Pons (tissue), 1 donor: ENCODE measurements around the gene LYRM2.

Experiments used
- DNase-seq: peaks from one replicate; pipeline ENCODE4 v3.0.0-alpha.2; 2016; ENCODE audit warnings: low spot score

The LYRM2 gene

GRCh38 chr6:89638320-89639195, at the start of gene LYRM2:
LYRM2 (minus strand) TSS chr6:89638747; CDS start chr6:89638716, 31 bp downstream.
- peak; percentile 94 for DNase-seq

GRCh38 chr6:89688328-89688727, 49.8 kb upstream of the LYRM2 start:
- no peak for DNase-seq

- DNase-seq = no peak
Observed at GRCh38 chr6:89685311-89685710, 46.8 kb upstream of the LYRM2 start.

GRCh38 chr6:89682991-89683390, 44.4 kb upstream of the LYRM2 start:
- DNase-seq = no peak

- DNase-seq = no peak
Observed at GRCh38 chr6:89681983-89682564, 43.5 kb upstream of the LYRM2 start.

GRCh38 chr6:89680551-89680950, 42.0 kb upstream of the LYRM2 start:
- no peak for DNase-seq

- no peak for DNase-seq
Observed at GRCh38 chr6:89680150-89680549, 41.6 kb upstream of the LYRM2 start.

GRCh38 chr6:89679215-89680120, 40.9 kb upstream of the LYRM2 start:
- no peak for DNase-seq

GRCh38 chr6:89678531-89678930, 40.0 kb upstream of the LYRM2 start:
- no peak for DNase-seq

GRCh38 chr6:89675949-89676748, 37.6 kb upstream of the LYRM2 start:
- DNase-seq = no peak

GRCh38 chr6:89670935-89671565, 32.5 kb upstream of the LYRM2 start:
- DNase-seq = no peak

GRCh38 chr6:89669002-89669401, 30.5 kb upstream of the LYRM2 start:
- DNase-seq = no peak

- no peak for DNase-seq
Observed at GRCh38 chr6:89667872-89668556, 29.5 kb upstream of the LYRM2 start.

- no peak for DNase-seq
Observed at GRCh38 chr6:89662659-89663223, 24.2 kb upstream of the LYRM2 start.

GRCh38 chr6:89661559-89661958, 23.0 kb upstream of the LYRM2 start:
- no peak for DNase-seq

GRCh38 chr6:89660981-89661380, 22.4 kb upstream of the LYRM2 start:
- no peak for DNase-seq

GRCh38 chr6:89657445-89658158, 19.1 kb upstream of the LYRM2 start:
- no peak for DNase-seq

GRCh38 chr6:89655122-89655521, 16.6 kb upstream of the LYRM2 start:
- no peak for DNase-seq

- no peak for DNase-seq
Observed at GRCh38 chr6:89650579-89650978, 12.0 kb upstream of the LYRM2 start.

GRCh38 chr6:89649682-89650081, 11.1 kb upstream of the LYRM2 start:
- DNase-seq = no peak
